ENCODE data around the gene GALNT2. TPM values are rescaled to one million over a fixed set of nuclear protein-coding genes. Genes with fewer than 3 reads are reported as not detected.
A peak's percentile ranks its signal among the peaks of the same experiment; 100 is the strongest.

GALNT2 gene
- total RNA-seq, 1 experiment from 2014 or later: 114 TPM

- intact Hi-C loops (cut with micrococcal nuclease): loop anchor here (5.0 kb wide), 1 partner anchor 142 kb away; no protein-coding TSS in a partner anchor
- peaks cover 5% of the 10 kb centered on the region for H3K27me3 Mint-ChIP-seq (ENCODE audit: insufficient read depth, unreplicated experiment)
Measured at GRCh38 chr1:230308821-230309220, 241.8 kb downstream of the GALNT2 start.

DNA sequence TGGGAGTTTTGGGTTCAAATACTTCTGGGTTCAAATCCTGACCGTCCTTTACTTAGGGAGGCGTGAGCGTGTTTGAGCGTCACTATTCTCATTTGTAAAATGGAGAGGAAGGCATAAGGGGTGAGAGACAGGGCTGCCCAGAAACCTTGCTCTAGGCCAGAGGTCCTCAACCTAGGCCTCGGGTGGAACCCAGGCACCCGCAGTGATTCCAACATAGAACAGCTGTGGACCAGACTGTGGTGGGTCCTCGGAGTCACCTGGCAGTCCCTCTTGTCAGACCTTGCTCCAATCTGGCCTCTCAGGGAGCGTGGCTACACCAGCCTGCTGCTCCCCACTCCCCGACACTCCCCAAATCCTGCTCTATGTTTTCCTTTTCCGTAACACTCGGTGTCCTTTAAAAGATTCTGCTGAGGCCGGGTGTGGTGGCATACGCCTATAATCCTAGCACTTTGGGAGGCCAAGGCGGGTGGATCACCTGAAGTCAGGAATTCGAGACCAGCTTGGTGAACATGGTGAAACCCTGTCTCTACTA lies 242.7 kb downstream of the GALNT2 start:
- H3K36me3 Mint-ChIP-seq (ENCODE audit: insufficient read depth, unreplicated experiment): no peaks in the 10 kb centered on the region
- intact Hi-C loops (cut with micrococcal nuclease): loop anchor here (1.0 to 10.0 kb wide), 15 partner anchors 118 to 1051 kb away; partner anchors contain the start of genes ABCB10, PGBD5, TAF5L and URB2
- no peak overlapping the region for H3K4me3 Mint-ChIP-seq (ENCODE audit: unreplicated experiment)
- no peak for DNase-seq (ENCODE audit: unreplicated experiment)
- H3K4me1 Mint-ChIP-seq (ENCODE audit: insufficient read depth, unreplicated experiment): peaks cover 34% of the 10 kb centered on the region
- no TSS peak for BruUV-seq (replicated peaks)
- peaks cover 14% of the 10 kb centered on the region for H3K27me3 Mint-ChIP-seq (ENCODE audit: insufficient read depth, unreplicated experiment)
- no peak overlapping the region for H3K27ac Mint-ChIP-seq (ENCODE audit: low read depth, unreplicated experiment)
- CTCF ChIA-PET: interaction anchor here (0.5 to 8.8 kb wide), 41 partner anchors 9 to 1296 kb away, joined by 3 to 145 read pairs (median 3); partner anchors contain the start of gene NUP133
- no peak for TF ChIP-seq CTCF (IDR thresholded peaks at IDR 0.05; ENCODE audit: unreplicated experiment)
- POLR2A ChIA-PET: interaction anchor here (1.0 to 1.7 kb wide), 3 partner anchors 222 to 683 kb away, joined by 3 to 6 read pairs (median 3); no protein-coding TSS in a partner anchor
- no peaks in the 10 kb centered on the region for H3K9me3 Mint-ChIP-seq (ENCODE audit: unreplicated experiment)

More at GRCh38 chr1:230308821-230309220, 241.8 kb downstream of the GALNT2 start:
- H3K36me3 Mint-ChIP-seq (ENCODE audit: insufficient read depth, unreplicated experiment): no peaks in the 10 kb centered on the region
- no TSS peak for BruUV-seq (replicated peaks)
- peaks cover 41% of the 10 kb centered on the region for H3K4me1 Mint-ChIP-seq (ENCODE audit: insufficient read depth, unreplicated experiment)
- ChIA-PET CTCF (interaction anchor here (0.5 to 8.8 kb wide), 19 partner anchors 14 to 1015 kb away, joined by 3 to 145 read pairs (median 3); no protein-coding TSS in a partner anchor), POLR2A (interaction anchor here (1.0 to 1.8 kb wide), 5 partner anchors 113 to 682 kb away, joined by 3 to 10 read pairs (median 3); no protein-coding TSS in a partner anchor)
- no peaks in the 10 kb centered on the region for H3K9me3 Mint-ChIP-seq (ENCODE audit: unreplicated experiment)
- H3K27ac Mint-ChIP-seq (ENCODE audit: low read depth, unreplicated experiment): no peak overlapping the region
- H3K4me3 Mint-ChIP-seq (ENCODE audit: unreplicated experiment): no peak overlapping the region
- TF ChIP-seq CTCF (IDR thresholded peaks at IDR 0.05; ENCODE audit: unreplicated experiment): no peak
- DNase-seq (ENCODE audit: unreplicated experiment): no peak

DNA sequence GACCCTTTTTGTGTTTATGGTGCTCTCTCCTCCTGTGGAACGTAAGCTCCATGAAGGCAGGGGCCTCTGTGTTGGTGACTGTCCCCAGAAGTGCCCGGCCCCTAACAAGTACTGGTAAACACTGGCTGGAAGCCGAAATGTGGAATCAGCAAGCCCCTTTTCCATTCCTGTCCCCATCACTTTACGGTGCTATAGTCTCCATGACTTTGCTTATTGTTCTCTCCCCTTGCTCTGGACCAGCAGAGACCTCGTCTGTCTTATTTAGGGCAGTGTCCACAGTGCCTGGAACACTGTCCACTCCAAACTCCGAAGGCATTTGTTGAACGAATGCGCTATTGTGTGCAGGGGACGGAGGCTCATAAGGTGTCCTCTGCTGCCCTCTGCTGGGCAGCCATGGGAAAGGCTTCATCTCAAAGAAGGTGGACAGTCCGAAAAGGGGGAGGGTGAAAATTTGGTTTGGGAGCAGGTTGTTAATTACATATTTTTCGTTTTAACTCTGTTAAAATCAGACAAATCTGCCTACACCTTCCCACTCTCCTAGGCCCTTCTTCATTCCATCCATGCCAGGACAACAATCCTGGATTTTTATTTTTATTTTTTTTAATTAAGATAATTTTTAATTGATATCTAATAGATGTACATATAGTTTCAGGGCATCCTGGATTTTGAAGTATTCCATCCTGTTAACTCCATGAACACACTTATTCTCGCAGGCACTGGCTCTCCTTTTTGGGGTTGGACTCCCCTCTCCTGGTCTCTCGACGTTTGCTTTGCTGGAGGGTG lies 243.5 kb downstream of the GALNT2 start:
- H3K27me3 Mint-ChIP-seq (ENCODE audit: insufficient read depth, unreplicated experiment): peaks cover 15% of the 10 kb centered on the region
- no peak overlapping the region for H3K4me3 Mint-ChIP-seq (ENCODE audit: unreplicated experiment)
- no TSS peak for BruUV-seq (replicated peaks)
- peaks cover 34% of the 10 kb centered on the region for H3K4me1 Mint-ChIP-seq (ENCODE audit: insufficient read depth, unreplicated experiment)
- H3K36me3 Mint-ChIP-seq (ENCODE audit: insufficient read depth, unreplicated experiment): no peaks in the 10 kb centered on the region
- ChIA-PET POLR2A (interaction anchor here (0.7 to 1.3 kb wide), 4 partner anchors 225 to 801 kb away, joined by 3 to 6 read pairs (median 3); partner anchors contain the start of gene ABCB10), CTCF (interaction anchor here (0.5 to 8.8 kb wide), 44 partner anchors 10 to 1056 kb away, joined by 3 to 145 read pairs (median 3); no protein-coding TSS in a partner anchor)
- no peaks in the 10 kb centered on the region for H3K9me3 Mint-ChIP-seq (ENCODE audit: unreplicated experiment)
- peak; percentile 99 for TF ChIP-seq CTCF (IDR thresholded peaks at IDR 0.05; ENCODE audit: unreplicated experiment)
- H3K27ac Mint-ChIP-seq (ENCODE audit: low read depth, unreplicated experiment): no peak overlapping the region
- DNase-seq (ENCODE audit: unreplicated experiment): peak; percentile 96
- intact Hi-C loops (cut with micrococcal nuclease): loop anchor here (1.0 to 10.0 kb wide), 14 partner anchors 117 to 1052 kb away; partner anchors contain the start of genes ABCB10, PGBD5, TAF5L and URB2

GRCh38 chr1:230312676-230313075 lies 245.6 kb downstream of the GALNT2 start:
- H3K4me1 Mint-ChIP-seq (ENCODE audit: insufficient read depth, unreplicated experiment): peaks cover 25% of the 10 kb centered on the region
- no TSS peak for BruUV-seq (replicated peaks)
- no peak for DNase-seq (ENCODE audit: unreplicated experiment)
- H3K27ac Mint-ChIP-seq (ENCODE audit: low read depth, unreplicated experiment): no peak overlapping the region
- no peak for TF ChIP-seq CTCF (IDR thresholded peaks at IDR 0.05; ENCODE audit: unreplicated experiment)
- ChIA-PET POLR2A (interaction anchor here (1.1 to 1.8 kb wide), 2 partner anchors 16 to 755 kb away, joined by 4 to 9 read pairs; no protein-coding TSS in a partner anchor), CTCF (interaction anchor here (0.6 to 8.8 kb wide), 9 partner anchors 15 to 815 kb away, joined by 3 to 145 read pairs (median 4); no protein-coding TSS in a partner anchor)
- no peaks in the 10 kb centered on the region for H3K9me3 Mint-ChIP-seq (ENCODE audit: unreplicated experiment)
- H3K27me3 Mint-ChIP-seq (ENCODE audit: insufficient read depth, unreplicated experiment): peaks cover 15% of the 10 kb centered on the region
- intact Hi-C loops (cut with micrococcal nuclease): loop anchor here (5.0 to 10.0 kb wide), 5 partner anchors 115 to 730 kb away; partner anchors contain the start of gene PGBD5
- no peaks in the 10 kb centered on the region for H3K36me3 Mint-ChIP-seq (ENCODE audit: insufficient read depth, unreplicated experiment)
- H3K4me3 Mint-ChIP-seq (ENCODE audit: unreplicated experiment): no peak overlapping the region
